ENCODE results near the gene SORCS2. TPM values are rescaled to one million over a fixed set of nuclear protein-coding genes. Genes with fewer than 3 reads are reported as not detected.

Gene SORCS2
- total RNA-seq, 2 donors from 2014 or later = 0.68 to 0.92 TPM

GRCh38 chr4:7521666-7522065, 329.3 kb downstream of the SORCS2 start:
- no peak overlapping the region for H3K27ac ChIP-seq
- DNase-seq (ENCODE audit: low spot score) (no peak), ATAC-seq (ENCODE audit: insufficient number of reproducible peaks, low FRiP score, low read depth) (no peak)
- no peak overlapping the region for H3K4me3 ChIP-seq
- no peak for TF ChIP-seq CTCF (IDR thresholded peaks at IDR 0.05)
- no peaks in the 10 kb centered on the region for H3K4me1 ChIP-seq (ENCODE audit: control insufficient read depth in 1 of 2, low read depth in 2 of 2)
- no peaks in the 10 kb centered on the region for H3K9me3 ChIP-seq
- H3K27me3 ChIP-seq (replicated peaks; ENCODE audit: insufficient read depth) = peaks cover 14% of the 10 kb centered on the region
- no peaks in the 10 kb centered on the region for H3K36me3 ChIP-seq

DNA sequence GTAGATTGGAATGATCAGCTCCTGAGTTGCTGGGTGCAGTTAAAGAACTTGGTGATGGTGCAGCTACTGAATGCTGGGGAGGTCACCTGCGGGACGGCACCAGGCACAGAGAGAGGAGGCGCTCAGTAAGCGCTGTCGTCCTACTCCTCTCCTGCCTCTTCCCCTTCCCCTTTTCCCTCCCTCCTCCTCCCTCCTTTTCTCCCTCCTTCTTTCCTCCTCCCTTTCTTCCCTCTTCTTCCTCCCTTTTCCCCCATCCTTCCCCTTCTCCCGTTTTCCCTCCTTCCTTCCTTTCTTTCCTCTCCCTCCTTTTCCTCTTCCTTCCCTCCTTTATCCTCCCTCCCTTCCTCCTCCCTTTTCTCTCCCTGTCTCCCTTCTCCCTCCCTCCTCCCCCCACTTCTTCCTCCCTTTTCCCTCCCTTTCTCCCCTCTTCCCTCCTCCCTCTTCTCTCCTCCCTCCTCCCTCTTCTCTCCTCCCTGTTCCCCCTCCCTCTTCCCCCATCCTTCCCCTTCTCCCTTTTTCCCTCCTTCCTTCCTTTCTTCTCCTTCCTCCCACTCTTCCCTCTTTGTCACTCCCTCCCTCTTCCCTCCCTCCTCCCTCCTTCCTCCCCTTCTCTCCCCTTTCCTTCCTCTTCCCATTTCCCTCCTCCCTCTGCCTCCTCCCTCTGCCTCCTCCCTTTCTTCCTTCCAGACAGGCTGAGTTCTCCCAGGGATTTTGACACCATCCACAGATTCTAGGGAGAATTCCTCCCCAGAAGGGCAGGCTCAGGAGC, 330.3 kb downstream of the SORCS2 start:
- Histone ChIP-seq H3K27ac (no peak overlapping the region), H3K4me1 (ENCODE audit: control insufficient read depth in 1 of 2, low read depth in 2 of 2) (no peaks in the 10 kb centered on the region), H3K9me3 (no peaks in the 10 kb centered on the region), H3K36me3 (no peaks in the 10 kb centered on the region), H3K27me3 (replicated peaks; ENCODE audit: insufficient read depth) (peaks cover 14% of the 10 kb centered on the region), H3K4me3 (no peak overlapping the region)
- ATAC-seq (ENCODE audit: insufficient number of reproducible peaks, low FRiP score, low read depth) (no peak), DNase-seq (ENCODE audit: low spot score) (no peak)
- TF ChIP-seq CTCF (IDR thresholded peaks at IDR 0.05) = no peak

GRCh38 chr4:7523526-7523925, 331.2 kb downstream of the SORCS2 start:
- H3K9me3 ChIP-seq = no peaks in the 10 kb centered on the region
- ATAC-seq (ENCODE audit: insufficient number of reproducible peaks, low FRiP score, low read depth) = no peak
- no peaks in the 10 kb centered on the region for H3K4me1 ChIP-seq (ENCODE audit: control insufficient read depth in 1 of 2, low read depth in 2 of 2)
- no peak for TF ChIP-seq CTCF (IDR thresholded peaks at IDR 0.05)
- peaks cover 14% of the 10 kb centered on the region for H3K27me3 ChIP-seq (replicated peaks; ENCODE audit: insufficient read depth)
- no peak overlapping the region for H3K27ac ChIP-seq
- no peaks in the 10 kb centered on the region for H3K36me3 ChIP-seq
- no peak overlapping the region for H3K4me3 ChIP-seq
- no peak for DNase-seq (ENCODE audit: low spot score)

- ATAC-seq (ENCODE audit: insufficient number of reproducible peaks, low FRiP score, low read depth) (no peak), DNase-seq (ENCODE audit: low spot score) (no peak)
- no peaks in the 10 kb centered on the region for H3K9me3 ChIP-seq
- TF ChIP-seq CTCF (IDR thresholded peaks at IDR 0.05) = no peak
- no peaks in the 10 kb centered on the region for H3K4me1 ChIP-seq (ENCODE audit: control insufficient read depth in 1 of 2, low read depth in 2 of 2)
- no peaks in the 10 kb centered on the region for H3K36me3 ChIP-seq
- H3K4me3 ChIP-seq = no peak overlapping the region
- H3K27me3 ChIP-seq (replicated peaks; ENCODE audit: insufficient read depth) = peaks cover 14% of the 10 kb centered on the region
- H3K27ac ChIP-seq = no peak overlapping the region
Observed at GRCh38 chr4:7524064-7524682, 331.8 kb downstream of the SORCS2 start.

DNA sequence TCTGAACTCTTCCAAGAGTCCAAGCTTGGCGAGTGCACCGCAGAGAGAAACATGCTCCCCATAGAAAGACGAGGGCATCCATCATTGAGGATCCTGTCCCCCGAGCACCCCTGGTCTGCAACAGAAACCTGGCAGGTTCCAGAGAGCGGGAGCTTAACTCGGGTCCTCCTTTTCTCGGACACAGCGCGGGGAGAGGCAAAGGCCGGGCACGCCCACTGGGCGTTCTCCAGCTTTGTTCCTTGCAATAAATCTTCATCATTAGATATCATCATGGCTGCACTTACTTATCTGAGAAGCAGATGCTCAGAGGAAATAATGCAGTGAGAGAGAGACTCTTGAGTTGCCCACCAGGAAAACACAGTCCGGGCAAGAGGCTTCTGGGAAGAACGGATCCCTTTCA, 332.5 kb downstream of the SORCS2 start:
- H3K9me3 ChIP-seq = no peaks in the 10 kb centered on the region
- DNase-seq (ENCODE audit: low spot score) (no peak), ATAC-seq (ENCODE audit: insufficient number of reproducible peaks, low FRiP score, low read depth) (no peak)
- H3K4me1 ChIP-seq (ENCODE audit: control insufficient read depth in 1 of 2, low read depth in 2 of 2) = no peaks in the 10 kb centered on the region
- no peaks in the 10 kb centered on the region for H3K36me3 ChIP-seq
- no peak overlapping the region for H3K27ac ChIP-seq
- H3K4me3 ChIP-seq = no peak overlapping the region
- H3K27me3 ChIP-seq (replicated peaks; ENCODE audit: insufficient read depth) = peaks cover 14% of the 10 kb centered on the region
- no peak for TF ChIP-seq CTCF (IDR thresholded peaks at IDR 0.05)
